GM23338 (cell line): ENCODE results near the gene B3GALT4. TPM values are rescaled to one million over a fixed set of nuclear protein-coding genes. Genes with fewer than 3 reads are reported as not detected.

Experiments used
- ATAC-seq: fragments of 200-7000 bp; cut with Tn5 transposase; 3 replicates; pipeline ENCODE4 v1.9.1; 2020
- DNase-seq: peaks from one replicate; pipeline ENCODE4 v3.0.0-alpha.2; 2015; ENCODE audit warnings: low spot score
- H2AFZ ChIP-seq: fragments of 200-600 bp; sonication (generic); 2 replicates; pipeline ENCODE4 v1.8.0; 2016; ENCODE audit warnings: antibody characterized with exemption, mild to moderate bottlenecking, moderate library complexity
- H3F3A ChIP-seq: fragments of 200-600 bp; sonication (generic); replicated peaks from 2 replicates; pipeline ENCODE4 v1.8.0; 2017; ENCODE audit warnings: antibody characterized with exemption, mixed run types, low read depth
- H3K27ac ChIP-seq: fragments of 200-600 bp; sonication (generic); 2 replicates; pipeline ENCODE4 v1.6.1; 2016; ENCODE audit warnings: low read depth
- H3K27me3 ChIP-seq: fragments of 200-600 bp; sonication (generic); 2 replicates; pipeline ENCODE4 v1.8.0; 2016; ENCODE audit warnings: mild to moderate bottlenecking, mixed run types, moderate library complexity; ENCODE audit not compliant: insufficient read depth
- H3K36me3 ChIP-seq: fragments of 200-600 bp; sonication (generic); 2 replicates; pipeline ENCODE4 v1.8.0; 2016; ENCODE audit warnings: mild to moderate bottlenecking; ENCODE audit not compliant: insufficient read depth
- H3K4me1 ChIP-seq: fragments of 200-600 bp; sonication (generic); 2 replicates; pipeline ENCODE4 v1.8.0; 2016; ENCODE audit warnings: mild to moderate bottlenecking, moderate library complexity; ENCODE audit not compliant: insufficient read depth
- H3K4me2 ChIP-seq: fragments of 200-600 bp; sonication (generic); 2 replicates; pipeline ENCODE4 v1.7.1; 2017; ENCODE audit warnings: mixed run types
- H3K4me3 ChIP-seq: fragments of 200-600 bp; sonication (generic); 2 replicates; pipeline ENCODE4 v1.6.1; 2016; ENCODE audit warnings: mixed run types
- H3K79me2 ChIP-seq: fragments of 200-600 bp; sonication (generic); replicated peaks from 2 replicates; pipeline ENCODE4 v1.8.0; 2017; ENCODE audit warnings: mild to moderate bottlenecking; ENCODE audit not compliant: insufficient read depth
- H3K9me2 ChIP-seq: fragments of 200-600 bp; sonication (generic); 2 replicates; pipeline ENCODE4 v1.8.0; 2017; ENCODE audit not compliant: insufficient read depth
- H4K20me1 ChIP-seq: fragments of 200-600 bp; sonication (generic); replicated peaks from 2 replicates; pipeline ENCODE4 v1.8.0; 2017; ENCODE audit warnings: mild to moderate bottlenecking; ENCODE audit not compliant: insufficient read depth
- H3K27ac Mint-ChIP-seq: 2 replicates; pipeline ENCODE4 v1.8.0; 2020; ENCODE audit warnings: inconsistent platforms, mild to moderate bottlenecking, moderate library complexity, mixed read lengths
- H3K27me3 Mint-ChIP-seq: 3 replicates; pipeline ENCODE4 v1.8.0; 2022; ENCODE audit warnings: low read depth, mild to moderate bottlenecking, moderate library complexity, mixed read lengths, inconsistent platforms; ENCODE audit not compliant: insufficient read depth, poor library complexity
- H3K36me3 Mint-ChIP-seq: 3 replicates; pipeline ENCODE4 v1.8.0; 2021; ENCODE audit warnings: low read depth, mild to moderate bottlenecking, inconsistent platforms, moderate library complexity, mixed read lengths
- H3K4me1 Mint-ChIP-seq: 3 replicates; pipeline ENCODE4 v1.8.0; 2020; ENCODE audit warnings: mild to moderate bottlenecking, inconsistent platforms, mixed read lengths
- H3K4me3 Mint-ChIP-seq: 3 replicates; pipeline ENCODE4 v1.8.0; 2021; ENCODE audit warnings: moderate library complexity, mild to moderate bottlenecking, inconsistent platforms, mixed read lengths
- H3K9me3 Mint-ChIP-seq: 3 replicates; pipeline ENCODE4 v1.8.0; 2020; ENCODE audit warnings: moderate library complexity, mild to moderate bottlenecking, inconsistent platforms, mixed read lengths
- CREB1 ChIP-seq: fragments of 250-450 bp; sonication (Bioruptor Pico); IDR thresholded peaks from 2 replicates; pipeline ENCODE4 v1.5.0; 2020; ENCODE audit warnings: low read depth, mild to moderate bottlenecking, moderate library complexity
- CTCF ChIP-seq, 2 experiments: fragments of 200-600 bp in 1 of 2; sonication (generic) in 1 of 2; conservative IDR thresholded peaks; 2 replicates each; pipeline versions ENCODE4 v1.5.1 to v1.6.1; 2016 to 2017; ENCODE audit warnings: antibody characterized with exemption in 2 of 2, low read depth in 2 of 2, mild to moderate bottlenecking in 2 of 2, moderate library complexity in 1 of 2
- ETS1 ChIP-seq: IDR thresholded peaks from 2 replicates; pipeline ENCODE4 v1.6.1; 2016; ENCODE audit warnings: antibody characterized with exemption
- EZH2 ChIP-seq: fragments of 200-600 bp; sonication (generic); IDR thresholded peaks from one replicate; pipeline ENCODE4 v1.8.0; 2017; ENCODE audit warnings: antibody characterized with exemption, mild to moderate bottlenecking, low read depth; ENCODE audit not compliant: unreplicated experiment
- EZH2phosphoT487 ChIP-seq: fragments of 200-600 bp; sonication (generic); IDR thresholded peaks from one replicate; pipeline ENCODE4 v1.8.1; 2018; ENCODE audit warnings: antibody characterized with exemption; ENCODE audit not compliant: unreplicated experiment
- JUNB ChIP-seq: IDR thresholded peaks from one replicate; pipeline ENCODE4 v1.6.1; 2016; ENCODE audit warnings: antibody characterized with exemption; ENCODE audit not compliant: unreplicated experiment
- NANOG ChIP-seq: IDR thresholded peaks from 2 replicates; pipeline ENCODE4 v1.6.1; 2016; ENCODE audit warnings: antibody characterized with exemption, borderline replicate concordance
- POLR2AphosphoS5 ChIP-seq: IDR thresholded peaks from 2 replicates; pipeline ENCODE4 v1.6.1; 2016; ENCODE audit warnings: antibody characterized with exemption, low read depth
- REST ChIP-seq: IDR thresholded peaks from one replicate; pipeline ENCODE4 v1.6.1; 2018; ENCODE audit warnings: antibody characterized with exemption; ENCODE audit not compliant: unreplicated experiment
- STAT1 ChIP-seq: IDR thresholded peaks from one replicate; pipeline ENCODE4 v1.6.1; 2016; ENCODE audit warnings: antibody characterized with exemption; ENCODE audit not compliant: unreplicated experiment
- ZNF114 ChIP-seq: fragments of 250-450 bp; sonication (Bioruptor Pico); IDR thresholded peaks from 2 replicates; pipeline ENCODE4 v1.5.0; 2020; ENCODE audit warnings: mild to moderate bottlenecking, moderate library complexity
- ZNF331 ChIP-seq: fragments of 250-450 bp; sonication (Bioruptor Pico); IDR thresholded peaks from 2 replicates; pipeline ENCODE4 v1.5.0; 2020; ENCODE audit warnings: low read depth, mild to moderate bottlenecking, moderate library complexity
- polyA plus RNA-seq: library from polyadenylated mRNA; unstranded; fragments of >200 nt; fragmentation: Nextera tagmentation; extraction: Ambion mirVana; gene quantifications from 2 replicates; pipeline ENCODE4 v1.2.1, GENCODE V29; 2016
- total RNA-seq: library from RNA; depleted of rRNA; stranded (reverse); fragments of >200 nt; shearing (Covaris generic); gene quantifications from 2 replicates; pipeline ENCODE4 v1.2.3, GENCODE V29; 2014

Gene B3GALT4
- total and polyA plus RNA-seq, 2 experiments from 2014 or later: 1.3 to 2.3 TPM

GRCh38 chr6:33312361-33313104 lies 35.6 kb downstream of the B3GALT4 start:
- Mint-ChIP-seq H3K27ac (no peak overlapping the region; the same call in 1 of the 2 replicates), H3K27me3 (peaks cover 20% of the 10 kb centered on the region), H3K9me3 (no peaks in the 10 kb centered on the region; the same call in 2 of the 3 replicates), H3K4me1 (peaks cover 35% of the 10 kb centered on the region), H3K36me3 (no peaks in the 10 kb centered on the region), H3K4me3 (peak overlapping the region; percentile 92)
- Histone ChIP-seq H3F3A (peaks cover 10% of the 10 kb centered on the region), H3K4me3 (peak overlapping the region; percentile 91), H3K27ac (peak overlapping the region; percentile 15; the same call in 1 of the 2 replicates), H3K9me2 (no peaks in the 10 kb centered on the region), H2AFZ (peak overlapping the region; percentile 80), H3K4me2 (peak overlapping the region; percentile 99), H3K27me3 (no peaks in the 10 kb centered on the region), H3K79me2 (0 out of 2 replicates have a peak, but pooled peaks cover 6% of the 10 kb centered on the region), H3K36me3 (no peaks in the 10 kb centered on the region), H4K20me1 (no peaks in the 10 kb centered on the region; the same call in 1 of the 2 replicates), H3K4me1 (peaks cover 20% of the 10 kb centered on the region)
- ATAC-seq: peak; percentile 56
- DNase-seq: peak; percentile 97
- TF ChIP-seq EZH2phosphoT487 (no peak), POLR2AphosphoS5 (peak; percentile 28), CTCF (conservative IDR thresholded peaks at IDR 0.05; ENCODE audit: low read depth in 2 of 2) (0 out of 4 replicates have a peak, but pooled peaks of 1 of the 2 experiments have one; percentile 14)

- peaks cover 10% of the 10 kb centered on the region for H3F3A ChIP-seq
- peaks cover 3% of the 10 kb centered on the region; the same call in 2 of the 3 replicates for H3K36me3 Mint-ChIP-seq
- no peak overlapping the region for H3K27ac ChIP-seq
- H3K9me3 Mint-ChIP-seq: no peaks in the 10 kb centered on the region; the same call in 1 of the 3 replicates
- H3K27me3 ChIP-seq: no peaks in the 10 kb centered on the region
- no peaks in the 10 kb centered on the region for H3K36me3 ChIP-seq
- H3K79me2 ChIP-seq: 0 out of 2 replicates have a peak, but pooled peaks cover 6% of the 10 kb centered on the region
- peak overlapping the region; percentile 92 for H3K4me3 Mint-ChIP-seq
- peaks cover 20% of the 10 kb centered on the region for H3K4me1 ChIP-seq
- peak overlapping the region; percentile 80 for H2AFZ ChIP-seq
- DNase-seq (peak; percentile 75), ATAC-seq (peak; percentile 8)
- peak overlapping the region; percentile 91 for H3K4me3 ChIP-seq
- H3K27ac Mint-ChIP-seq: no peak overlapping the region; the same call in 1 of the 2 replicates
- no peaks in the 10 kb centered on the region for H3K9me2 ChIP-seq
- peaks cover 35% of the 10 kb centered on the region for H3K4me1 Mint-ChIP-seq
- H3K4me2 ChIP-seq: peak overlapping the region; percentile 99
- no peaks in the 10 kb centered on the region; the same call in 1 of the 2 replicates for H4K20me1 ChIP-seq
- peaks cover 20% of the 10 kb centered on the region for H3K27me3 Mint-ChIP-seq
- TF ChIP-seq NANOG (no peak), ETS1 (no peak), POLR2AphosphoS5 (no peak), CREB1 (CRISPR knock-in tag) (no peak), ZNF114 (CRISPR knock-in tag) (no peak), CTCF (conservative IDR thresholded peaks at IDR 0.05; ENCODE audit: low read depth in 2 of 2) (no peak), EZH2 (no peak), STAT1 (no peak), REST (no peak), ZNF331 (CRISPR knock-in tag) (no peak), JUNB (no peak)
Measured at GRCh38 chr6:33313105-33313708, 36.3 kb downstream of the B3GALT4 start.
